ENCODE data around the gene FAM50B. TPM values are rescaled to one million over a fixed set of nuclear protein-coding genes. Genes with fewer than 3 reads are reported as not detected.
"Not testable (repeated sequence)": the region's sequence is repeated elsewhere in the genome, so short reads cannot be mapped to it uniquely, and the experiment has no call there.

The FAM50B gene
- polyA plus RNA-seq, 1 donor, result 13.6 TPM

GRCh38 chr6:3847521-3847920, 1.7 kb upstream of the FAM50B start:
- DNase-seq (ENCODE audit: low read depth), result no peak

GRCh38 chr6:3848380-3848779, 793 bp upstream of the FAM50B start:
- DNase-seq (ENCODE audit: low read depth), result no peak

GRCh38 chr6:3849681-3850450, 693 bp downstream of the FAM50B start:
- no peak for DNase-seq (ENCODE audit: low read depth)

- DNase-seq (ENCODE audit: low read depth), result no peak
Observed at GRCh38 chr6:3850451-3851203, 1.5 kb downstream of the FAM50B start.

GRCh38 chr6:3851839-3852238, 2.7 kb downstream of the FAM50B start:
- DNase-seq (ENCODE audit: low read depth), result no peak

- no peak for DNase-seq (ENCODE audit: low read depth)
Observed at GRCh38 chr6:3852391-3852790, 3.2 kb downstream of the FAM50B start.

GRCh38 chr6:3855866-3856265, 6.7 kb downstream of the FAM50B start:
- no peak for DNase-seq (ENCODE audit: low read depth)

- no peak for DNase-seq (ENCODE audit: low read depth)
Observed at GRCh38 chr6:3856576-3856975, 7.4 kb downstream of the FAM50B start.

GRCh38 chr6:3857468-3858456, 8.6 kb downstream of the FAM50B start:
- DNase-seq (ENCODE audit: low read depth), result no peak

- no peak for DNase-seq (ENCODE audit: low read depth)
Observed at GRCh38 chr6:3859878-3860552, 10.8 kb downstream of the FAM50B start.

- no peak for DNase-seq (ENCODE audit: low read depth)
Observed at GRCh38 chr6:3861424-3861823, 12.3 kb downstream of the FAM50B start.

- DNase-seq (ENCODE audit: low read depth), result no peak
Observed at GRCh38 chr6:3862038-3862437, 12.9 kb downstream of the FAM50B start.

GRCh38 chr6:3863322-3863721, 14.1 kb downstream of the FAM50B start:
- DNase-seq (ENCODE audit: low read depth), result not testable (repeated sequence)

GRCh38 chr6:3865463-3865862, 16.3 kb downstream of the FAM50B start:
- no peak for DNase-seq (ENCODE audit: low read depth)

- DNase-seq (ENCODE audit: low read depth), result no peak
Observed at GRCh38 chr6:3867641-3868502, 18.7 kb downstream of the FAM50B start.

- DNase-seq (ENCODE audit: low read depth), result no peak
Observed at GRCh38 chr6:3868544-3868943, 19.4 kb downstream of the FAM50B start.

GRCh38 chr6:3869284-3869631, 20.1 kb downstream of the FAM50B start:
- no peak for DNase-seq (ENCODE audit: low read depth)

GRCh38 chr6:3869632-3870527, 20.7 kb downstream of the FAM50B start:
- DNase-seq (ENCODE audit: low read depth), result no peak

GRCh38 chr6:3870528-3870925, 21.4 kb downstream of the FAM50B start:
- no peak for DNase-seq (ENCODE audit: low read depth)

Measured in forelimb muscle (tissue), 1 donor.